NCI-H2171 treated with DMSO at 0.1 percent for 48 hours (cell line): Measurements from ENCODE around the gene RIPPLY2.
"Not testable (repeated sequence)": the region's sequence is repeated elsewhere in the genome, so short reads cannot be mapped to it uniquely, and the experiment has no call there.

Source experiments
- DNase-seq: peaks from one replicate; lab custom pipeline; 2025; lab: John Stamatoyannopoulos, UW

RIPPLY2 gene

GRCh38 chr6:83860359-83860755, 7.2 kb downstream of the RIPPLY2 start:
- DNase-seq: no peak

- no peak for DNase-seq
Observed at GRCh38 chr6:83860782-83861495, 7.8 kb downstream of the RIPPLY2 start.

- DNase-seq: peak; percentile 86
Observed at GRCh38 chr6:83862776-83863471, 9.8 kb downstream of the RIPPLY2 start.

- no peak for DNase-seq
Observed at GRCh38 chr6:83867043-83867442, 13.9 kb downstream of the RIPPLY2 start.

GRCh38 chr6:83867527-83868161, 14.5 kb downstream of the RIPPLY2 start:
- peak; percentile 35 for DNase-seq

GRCh38 chr6:83868639-83869038, 15.5 kb downstream of the RIPPLY2 start:
- DNase-seq: peak; percentile 41

GRCh38 chr6:83870649-83871048, 17.5 kb downstream of the RIPPLY2 start:
- DNase-seq: no peak

- no peak for DNase-seq
Observed at GRCh38 chr6:83872386-83873118, 19.4 kb downstream of the RIPPLY2 start.

- DNase-seq: no peak
Observed at GRCh38 chr6:83873869-83874268, 20.7 kb downstream of the RIPPLY2 start.

GRCh38 chr6:83875843-83876242, 22.7 kb downstream of the RIPPLY2 start:
- no peak for DNase-seq

- no peak for DNase-seq
Observed at GRCh38 chr6:83878902-83879644, 25.9 kb downstream of the RIPPLY2 start.

- DNase-seq: no peak
Observed at GRCh38 chr6:83879746-83880145, 26.6 kb downstream of the RIPPLY2 start.

- DNase-seq: no peak
Observed at GRCh38 chr6:83883240-83883639, 30.1 kb downstream of the RIPPLY2 start.

- DNase-seq: peak; percentile 84
Observed at GRCh38 chr6:83884523-83884922, 31.4 kb downstream of the RIPPLY2 start.

- DNase-seq: no peak
Observed at GRCh38 chr6:83885984-83886383, 32.8 kb downstream of the RIPPLY2 start.

GRCh38 chr6:83889621-83890020, 36.5 kb downstream of the RIPPLY2 start:
- no peak for DNase-seq

GRCh38 chr6:83890520-83890919, 37.4 kb downstream of the RIPPLY2 start:
- no peak for DNase-seq

GRCh38 chr6:83891586-83891985, 38.4 kb downstream of the RIPPLY2 start:
- DNase-seq: no peak

- DNase-seq: peak; percentile 70
Observed at GRCh38 chr6:83893024-83893423, 39.9 kb downstream of the RIPPLY2 start.

- not testable (repeated sequence) for DNase-seq
Observed at GRCh38 chr6:83897094-83897493, 43.9 kb downstream of the RIPPLY2 start.

GRCh38 chr6:83901624-83902023, 48.5 kb downstream of the RIPPLY2 start:
- DNase-seq: no peak

GRCh38 chr6:83904395-83904794, 51.2 kb downstream of the RIPPLY2 start:
- DNase-seq: no peak
